H9 (cell line): ENCODE measurements around the gene INTS3. TPM values are rescaled to one million over a fixed set of nuclear protein-coding genes. Genes with fewer than 3 reads are reported as not detected.

Source experiments
- DNase-seq: peaks from one replicate; pipeline ENCODE4 v3.0.0-alpha.2; 2017
- H2AFZ ChIP-seq: one replicate; pipeline ENCODE4 v1.6.1; 2013; ENCODE audit warnings: mild to moderate bottlenecking, low read length, control low read depth, moderate library complexity
- H2AK5ac ChIP-seq: 2 replicates; pipeline ENCODE4 v1.6.1; 2013; ENCODE audit warnings: low read length, control low read depth, mixed read lengths; ENCODE audit not compliant: insufficient read length
- H2BK120ac ChIP-seq: one replicate; pipeline ENCODE4 v1.6.1; 2013; ENCODE audit warnings: low read depth, mild to moderate bottlenecking, low read length, control low read depth, inconsistent platforms; ENCODE audit not compliant: poor library complexity, severe bottlenecking
- H2BK12ac ChIP-seq: 2 replicates; pipeline ENCODE4 v1.6.1; 2013; ENCODE audit warnings: low read length, control low read depth, mixed read lengths, low read depth; ENCODE audit not compliant: insufficient read length
- H2BK15ac ChIP-seq: 2 replicates; pipeline ENCODE4 v1.6.1; 2013; ENCODE audit warnings: low read depth, low read length, control low read depth
- H2BK20ac ChIP-seq: one replicate; pipeline ENCODE4 v1.6.1; 2013; ENCODE audit warnings: low read depth, mild to moderate bottlenecking, low read length, control low read depth, inconsistent platforms; ENCODE audit not compliant: poor library complexity, severe bottlenecking
- H2BK5ac ChIP-seq: 2 replicates; pipeline ENCODE4 v1.6.1; 2013; ENCODE audit warnings: low read length, control low read depth, mixed read lengths; ENCODE audit not compliant: insufficient read length
- H3K14ac ChIP-seq: 2 replicates; pipeline ENCODE4 v1.6.1; 2013; ENCODE audit warnings: low read length, control low read depth; ENCODE audit not compliant: insufficient read depth
- H3K18ac ChIP-seq: 2 replicates; pipeline ENCODE4 v1.6.1; 2013; ENCODE audit warnings: low read depth, mild to moderate bottlenecking, mixed read lengths, low read length, control low read depth; ENCODE audit not compliant: insufficient read length
- H3K23ac ChIP-seq: 2 replicates; pipeline ENCODE4 v1.6.1; 2013; ENCODE audit warnings: low read length, control low read depth, mixed read lengths, low read depth; ENCODE audit not compliant: insufficient read length
- H3K23me2 ChIP-seq: 2 replicates; pipeline ENCODE4 v1.6.1; 2013; ENCODE audit warnings: low read depth, mild to moderate bottlenecking, mixed read lengths, low read length, control low read depth; ENCODE audit not compliant: insufficient read length, poor library complexity, severe bottlenecking
- H3K27ac ChIP-seq: 2 replicates; pipeline ENCODE4 v1.5.1; 2013; ENCODE audit warnings: low read length, control low read depth, mixed read lengths, low read depth; ENCODE audit not compliant: insufficient read length
- H3K27me3 ChIP-seq: 2 replicates; pipeline ENCODE4 v1.6.1; 2013; ENCODE audit warnings: low read length, control low read depth, inconsistent platforms; ENCODE audit not compliant: insufficient read depth
- H3K4ac ChIP-seq: 2 replicates; pipeline ENCODE4 v1.6.1; 2013; ENCODE audit warnings: low read depth, mild to moderate bottlenecking, control low read depth, inconsistent platforms, low read length, moderate library complexity
- H3K4me1 ChIP-seq: 2 replicates; pipeline ENCODE4 v1.6.1; 2013; ENCODE audit warnings: low read length, control low read depth, inconsistent platforms; ENCODE audit not compliant: insufficient read depth
- H3K4me2 ChIP-seq: 2 replicates; pipeline ENCODE4 v1.6.1; 2013; ENCODE audit warnings: low read length, control low read depth, mixed read lengths; ENCODE audit not compliant: insufficient read length, insufficient read depth
- H3K56ac ChIP-seq: 2 replicates; pipeline ENCODE4 v1.6.1; 2013; ENCODE audit warnings: low read depth, mild to moderate bottlenecking, mixed read lengths, low read length, control low read depth; ENCODE audit not compliant: insufficient read length
- H3K79me1 ChIP-seq: 2 replicates; pipeline ENCODE4 v1.6.1; 2013; ENCODE audit warnings: low read depth, mild to moderate bottlenecking, moderate library complexity, low read length, control low read depth, inconsistent platforms; ENCODE audit not compliant: insufficient read depth, poor library complexity, severe bottlenecking
- H3K79me2 ChIP-seq: 2 replicates; pipeline ENCODE4 v1.6.1; 2013; ENCODE audit warnings: low read length, control low read depth, inconsistent platforms; ENCODE audit not compliant: insufficient read depth
- H3K9ac ChIP-seq: 2 replicates; pipeline ENCODE4 v1.6.1; 2013; ENCODE audit warnings: low read length, control low read depth, mixed read lengths; ENCODE audit not compliant: insufficient read length; ENCODE audit errors: extremely low read depth
- H3K9me3 ChIP-seq: one replicate; pipeline ENCODE4 v1.6.1; 2013; ENCODE audit warnings: low read depth, low read length, inconsistent platforms; ENCODE audit not compliant: control insufficient read depth
- H3T11ph ChIP-seq: one replicate; pipeline ENCODE4 v1.6.1; 2013; ENCODE audit warnings: mild to moderate bottlenecking, low read length, control low read depth, inconsistent platforms
- H4K20me1 ChIP-seq: one replicate; pipeline ENCODE4 v1.6.1; 2013; ENCODE audit not compliant: control insufficient read depth, insufficient read length, insufficient read depth
- H4K5ac ChIP-seq: 2 replicates; pipeline ENCODE4 v1.6.1; 2013; ENCODE audit warnings: low read depth, mild to moderate bottlenecking, mixed read lengths, low read length, control low read depth; ENCODE audit not compliant: insufficient read length
- H4K8ac ChIP-seq: replicated peaks from 2 replicates; pipeline ENCODE4 v1.6.1; 2013; ENCODE audit warnings: low read length, control low read depth, mixed read lengths, low read depth; ENCODE audit not compliant: insufficient read length
- H4K91ac ChIP-seq: 2 replicates; pipeline ENCODE4 v1.6.1; 2013; ENCODE audit warnings: low read depth, mild to moderate bottlenecking, moderate library complexity, mixed read lengths, low read length, control low read depth; ENCODE audit not compliant: insufficient read length
- H3K27ac Mint-ChIP-seq, 3 experiments: 2 replicates in 2 of 3; 3 replicates in 1 of 3; pipeline ENCODE4 v1.8.0; 2020 to 2021; ENCODE audit warnings: mixed read lengths in 3 of 3, mild to moderate bottlenecking in 1 of 3, moderate library complexity in 1 of 3
- H3K27me3 Mint-ChIP-seq: 2 replicates; pipeline ENCODE4 v1.8.0; 2021; ENCODE audit warnings: low read depth, mild to moderate bottlenecking, moderate library complexity, mixed read lengths
- H3K36me3 Mint-ChIP-seq, 3 experiments: 2 replicates in 2 of 3; 3 replicates in 1 of 3; pipeline ENCODE4 v1.8.0; 2020 to 2021; ENCODE audit warnings: low read depth in 3 of 3, mixed read lengths in 3 of 3; ENCODE audit not compliant: insufficient read depth in 1 of 3
- H3K4me1 Mint-ChIP-seq, 2 experiments: 2 replicates each; pipeline ENCODE4 v1.8.0; 2020; ENCODE audit warnings: mixed read lengths in 2 of 2
- H3K4me3 Mint-ChIP-seq, 2 experiments: 2 replicates in 1 of 2; 3 replicates in 1 of 2; pipeline ENCODE4 v1.8.0; 2020 to 2021; ENCODE audit warnings: mild to moderate bottlenecking in 2 of 2, mixed read lengths in 2 of 2, moderate library complexity in 1 of 2
- H3K9me3 Mint-ChIP-seq, 2 experiments: 2 replicates in 1 of 2; 3 replicates in 1 of 2; pipeline ENCODE4 v1.8.0; 2020; ENCODE audit warnings: mild to moderate bottlenecking in 2 of 2, mixed read lengths in 2 of 2, moderate library complexity in 1 of 2
- WGBS: extraction: QIAGEN DNeasy Blood & Tissue Kit; methylation state at CpG from one replicate; pipeline ENCODE4 v1.1.7; 2013; ENCODE audit warnings: missing lambda C conversion rate, low lambda C conversion rate, mixed read lengths; ENCODE audit not compliant: insufficient read length; ENCODE audit errors: extremely low coverage; 5-methylcytosine and 5-hydroxymethylcytosine counted together
- total RNA-seq: library from RNA; stranded (reverse); gene quantifications from 2 replicates; pipeline ENCODE4 v1.2.1, GENCODE V29; 2021
- TF ChIP-seq, protein P1 (sequence below): fragments of 200-600 bp; sonication (generic); conservative IDR thresholded peaks from 3 replicates; pipeline ENCODE4 v1.8.0; 2021; ENCODE audit warnings: antibody characterized with exemption, mild to moderate bottlenecking

Gene INTS3
- total RNA-seq, 1 experiment from 2014 or later = 67.1 TPM

DNA sequence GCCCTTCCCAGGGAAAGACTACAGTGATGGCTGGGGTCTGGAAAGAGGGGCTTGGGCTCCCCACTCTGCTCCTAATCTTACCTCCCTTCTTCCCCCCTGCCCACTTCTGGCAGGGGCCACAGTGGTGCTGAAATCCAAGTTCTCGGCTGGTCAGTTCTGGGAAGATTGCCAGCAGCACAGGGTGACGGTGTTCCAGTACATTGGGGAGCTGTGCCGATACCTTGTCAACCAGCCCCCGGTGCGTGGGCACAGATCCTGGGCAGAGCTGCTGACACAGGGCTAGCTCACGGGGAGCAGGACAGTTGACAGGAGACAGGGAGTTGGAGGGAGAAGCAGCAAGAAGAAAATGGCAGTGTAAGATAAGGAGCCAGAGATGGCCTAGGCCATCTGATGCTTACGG lies 49.8 kb downstream of the INTS3 start:
- H3K14ac ChIP-seq = no peak overlapping the region
- H2BK15ac ChIP-seq = no peak overlapping the region
- no peak overlapping the region for H3K4me2 ChIP-seq
- no peaks in the 10 kb centered on the region for H3K27me3 Mint-ChIP-seq
- no peak overlapping the region for H4K91ac ChIP-seq
- peaks cover 32 to 34% of the 10 kb centered on the region in 2 experiments for H3K4me1 Mint-ChIP-seq
- WGBS = no CpG with 5 or more reads among the region's 7 CpGs
- no peak for DNase-seq
- H3K23ac ChIP-seq = no peak overlapping the region
- peak overlapping the region; percentile 46 to 74 (median 62); a peak in 5 of 7 replicates for H3K27ac Mint-ChIP-seq
- no peak overlapping the region for H4K8ac ChIP-seq
- H4K5ac ChIP-seq = no peak overlapping the region
- H3T11ph ChIP-seq = no peak overlapping the region
- peaks cover 10% of the 10 kb centered on the region for H3K23me2 ChIP-seq
- H3K36me3 Mint-ChIP-seq = peaks cover 11 to 43% (median 35%) of the 10 kb centered on the region in 3 experiments; a peak in 6 of 7 replicates
- no peaks in the 10 kb centered on the region for H4K20me1 ChIP-seq
- no peak overlapping the region for H2BK120ac ChIP-seq
- H3K79me2 ChIP-seq = no peaks in the 10 kb centered on the region
- no peaks in the 10 kb centered on the region for H3K79me1 ChIP-seq
- no peak overlapping the region for H3K56ac ChIP-seq
- no peak overlapping the region for H2BK12ac ChIP-seq
- no peaks in the 10 kb centered on the region for H3K9me3 Mint-ChIP-seq
- no peak overlapping the region for H2BK5ac ChIP-seq
- no peaks in the 10 kb centered on the region for H3K27me3 ChIP-seq
- TF ChIP-seq, protein P1, sequence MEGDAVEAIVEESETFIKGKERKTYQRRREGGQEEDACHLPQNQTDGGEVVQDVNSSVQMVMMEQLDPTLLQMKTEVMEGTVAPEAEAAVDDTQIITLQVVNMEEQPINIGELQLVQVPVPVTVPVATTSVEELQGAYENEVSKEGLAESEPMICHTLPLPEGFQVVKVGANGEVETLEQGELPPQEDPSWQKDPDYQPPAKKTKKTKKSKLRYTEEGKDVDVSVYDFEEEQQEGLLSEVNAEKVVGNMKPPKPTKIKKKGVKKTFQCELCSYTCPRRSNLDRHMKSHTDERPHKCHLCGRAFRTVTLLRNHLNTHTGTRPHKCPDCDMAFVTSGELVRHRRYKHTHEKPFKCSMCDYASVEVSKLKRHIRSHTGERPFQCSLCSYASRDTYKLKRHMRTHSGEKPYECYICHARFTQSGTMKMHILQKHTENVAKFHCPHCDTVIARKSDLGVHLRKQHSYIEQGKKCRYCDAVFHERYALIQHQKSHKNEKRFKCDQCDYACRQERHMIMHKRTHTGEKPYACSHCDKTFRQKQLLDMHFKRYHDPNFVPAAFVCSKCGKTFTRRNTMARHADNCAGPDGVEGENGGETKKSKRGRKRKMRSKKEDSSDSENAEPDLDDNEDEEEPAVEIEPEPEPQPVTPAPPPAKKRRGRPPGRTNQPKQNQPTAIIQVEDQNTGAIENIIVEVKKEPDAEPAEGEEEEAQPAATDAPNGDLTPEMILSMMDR = no peak
- peak overlapping the region in 1 of 2 experiments; percentile 8; a peak in 1 of 5 replicates for H3K4me3 Mint-ChIP-seq
- H2AK5ac ChIP-seq = no peak overlapping the region
- no peak overlapping the region for H2BK20ac ChIP-seq
- H3K4me1 ChIP-seq = peaks cover 3% of the 10 kb centered on the region; the same call in 1 of the 2 replicates
- H3K9me3 ChIP-seq = no peaks in the 10 kb centered on the region
- no peak overlapping the region for H3K9ac ChIP-seq
- no peak overlapping the region for H3K4ac ChIP-seq
- no peak overlapping the region for H3K18ac ChIP-seq
- no peak overlapping the region for H3K27ac ChIP-seq
- no peak overlapping the region for H2AFZ ChIP-seq
